ACC112 (cell line): ENCODE measurements around the gene RADIL.
A peak's percentile ranks its signal among the peaks of the same experiment; 100 is the strongest.
"Not testable (repeated sequence)": the region's sequence is repeated elsewhere in the genome, so short reads cannot be mapped to it uniquely, and the experiment has no call there.

Experiments used
- H2AFZ ChIP-seq: fragments of 200-600 bp; sonication (generic); one replicate; pipeline ENCODE4 v1.6.0; 2017; ENCODE audit warnings: antibody characterized with exemption, low read length; ENCODE audit not compliant: unreplicated experiment
- H3K27ac ChIP-seq: fragments of 200-600 bp; sonication (generic); 2 replicates; pipeline ENCODE4 v1.5.1; 2014; ENCODE audit warnings: low read depth, mild to moderate bottlenecking, antibody characterized with exemption, low read length, moderate library complexity
- H3K27me3 ChIP-seq: fragments of 200-600 bp; sonication (generic); 2 replicates; pipeline ENCODE4 v1.6.1; 2014; ENCODE audit warnings: mild to moderate bottlenecking, antibody characterized with exemption, low read length, moderate library complexity, mixed read lengths; ENCODE audit not compliant: insufficient read depth
- H3K36me3 ChIP-seq: fragments of 200-600 bp; sonication (generic); 2 replicates; pipeline ENCODE4 v1.6.1; 2016; ENCODE audit warnings: mild to moderate bottlenecking, antibody characterized with exemption, low read length, moderate library complexity, mixed read lengths; ENCODE audit not compliant: insufficient read depth
- H3K4me1 ChIP-seq: fragments of 200-600 bp; sonication (generic); one replicate; pipeline ENCODE4 v1.6.1; 2016; ENCODE audit warnings: low read length, mixed read lengths; ENCODE audit not compliant: insufficient read depth, unreplicated experiment, control insufficient read depth
- H3K4me3 ChIP-seq: fragments of 200-600 bp; sonication (generic); 2 replicates; pipeline ENCODE4 v1.5.1; 2014; ENCODE audit warnings: mild to moderate bottlenecking, low read depth, low read length
- H3K79me2 ChIP-seq: fragments of 200-600 bp; sonication (generic); one replicate; pipeline ENCODE4 v1.6.0; 2016; ENCODE audit warnings: low read length; ENCODE audit not compliant: control insufficient read depth, unreplicated experiment, insufficient read depth

The RADIL gene

GRCh38 chr7:4895766-4896165 lies 12.2 kb upstream of the RADIL start:
- Histone ChIP-seq H2AFZ (no peak overlapping the region), H3K79me2 (no peaks in the 10 kb centered on the region), H3K36me3 (no peaks in the 10 kb centered on the region), H3K4me3 (no peak overlapping the region), H3K4me1 (no peaks in the 10 kb centered on the region), H3K27ac (no peak overlapping the region), H3K27me3 (no peaks in the 10 kb centered on the region)

- no peaks in the 10 kb centered on the region for H3K27me3 ChIP-seq
- H3K4me3 ChIP-seq = no peak overlapping the region
- no peak overlapping the region for H2AFZ ChIP-seq
- H3K36me3 ChIP-seq = no peaks in the 10 kb centered on the region
- no peaks in the 10 kb centered on the region for H3K4me1 ChIP-seq
- H3K79me2 ChIP-seq = no peaks in the 10 kb centered on the region
- no peak overlapping the region for H3K27ac ChIP-seq
These were observed 11.0 kb upstream of the RADIL start for GRCh38 chr7:4894482-4894881.

- Histone ChIP-seq H3K4me3 (no peak overlapping the region), H3K4me1 (no peaks in the 10 kb centered on the region), H3K79me2 (no peaks in the 10 kb centered on the region), H2AFZ (no peak overlapping the region), H3K27me3 (no peaks in the 10 kb centered on the region), H3K36me3 (no peaks in the 10 kb centered on the region), H3K27ac (no peak overlapping the region)
These were observed 10.5 kb upstream of the RADIL start for GRCh38 chr7:4893929-4894475.

- not testable (repeated sequence) for H3K79me2 ChIP-seq, H3K4me1 ChIP-seq, H3K27ac ChIP-seq, H3K27me3 ChIP-seq, H3K4me3 ChIP-seq, H3K36me3 ChIP-seq, H2AFZ ChIP-seq
These were observed 9.7 kb upstream of the RADIL start for GRCh38 chr7:4893188-4893587.

GRCh38 chr7:4891522-4891921 lies 8.0 kb upstream of the RADIL start:
- not testable (repeated sequence) for H3K27me3 ChIP-seq, H3K4me1 ChIP-seq, H3K4me3 ChIP-seq

GRCh38 chr7:4889682-4890081 lies 6.2 kb upstream of the RADIL start:
- Histone ChIP-seq H3K27me3 (no peaks in the 10 kb centered on the region), H3K79me2 (no peaks in the 10 kb centered on the region), H3K4me3 (no peak overlapping the region), H3K27ac (no peak overlapping the region), H3K36me3 (no peaks in the 10 kb centered on the region), H3K4me1 (no peaks in the 10 kb centered on the region), H2AFZ (no peak overlapping the region)

More at GRCh38 chr7:4891522-4891921, 8.0 kb upstream of the RADIL start:
- not testable (repeated sequence) for H3K36me3 ChIP-seq, H3K27ac ChIP-seq, H2AFZ ChIP-seq, H3K79me2 ChIP-seq

- Histone ChIP-seq H3K79me2 (no peaks in the 10 kb centered on the region), H3K4me3 (no peak overlapping the region), H3K27ac (no peak overlapping the region), H3K4me1 (no peaks in the 10 kb centered on the region), H3K36me3 (no peaks in the 10 kb centered on the region), H2AFZ (no peak overlapping the region), H3K27me3 (peaks cover 7% of the 10 kb centered on the region; the same call in 1 of the 2 replicates)
These were observed 4.6 kb upstream of the RADIL start for GRCh38 chr7:4888161-4888560.

GRCh38 chr7:4886671-4887070 lies 3.2 kb upstream of the RADIL start:
- H3K36me3 ChIP-seq = no peaks in the 10 kb centered on the region
- no peak overlapping the region for H3K27ac ChIP-seq
- no peaks in the 10 kb centered on the region for H3K79me2 ChIP-seq
- peaks cover 7% of the 10 kb centered on the region; the same call in 1 of the 2 replicates for H3K27me3 ChIP-seq
- peaks cover 10% of the 10 kb centered on the region for H3K4me1 ChIP-seq
- no peak overlapping the region for H3K4me3 ChIP-seq
- H2AFZ ChIP-seq = no peak overlapping the region

GRCh38 chr7:4885317-4885807 lies 1.8 kb upstream of the RADIL start:
- H3K36me3 ChIP-seq = no peaks in the 10 kb centered on the region
- H3K4me3 ChIP-seq = no peak overlapping the region
- H3K79me2 ChIP-seq = no peaks in the 10 kb centered on the region
- no peak overlapping the region for H3K27ac ChIP-seq
- peaks cover 7% of the 10 kb centered on the region; the same call in 1 of the 2 replicates for H3K27me3 ChIP-seq
- no peak overlapping the region for H2AFZ ChIP-seq
- peaks cover 10% of the 10 kb centered on the region for H3K4me1 ChIP-seq

GRCh38 chr7:4884164-4884563 lies 648 bp upstream of the RADIL start:
- Histone ChIP-seq H3K27ac (no peak overlapping the region), H2AFZ (no peak overlapping the region), H3K27me3 (peaks cover 7% of the 10 kb centered on the region; the same call in 1 of the 2 replicates), H3K4me3 (no peak overlapping the region), H3K4me1 (peaks cover 10% of the 10 kb centered on the region), H3K79me2 (no peaks in the 10 kb centered on the region), H3K36me3 (no peaks in the 10 kb centered on the region)

GRCh38 chr7:4883033-4883371 lies 514 bp downstream of the RADIL start:
- Histone ChIP-seq H3K79me2 (no peaks in the 10 kb centered on the region), H3K4me3 (peak overlapping the region; percentile 68), H3K27me3 (peaks cover 7% of the 10 kb centered on the region; the same call in 1 of the 2 replicates), H3K36me3 (no peaks in the 10 kb centered on the region), H3K27ac (no peak overlapping the region), H2AFZ (peak overlapping the region; percentile 81), H3K4me1 (peaks cover 10% of the 10 kb centered on the region)
